Hepatic stellate cell (primary cell): Measurements from ENCODE around the gene MACROH2A1.
A peak's percentile ranks its signal among the peaks of the same experiment; 100 is the strongest.
"Not testable (repeated sequence)": the region's sequence is repeated elsewhere in the genome, so short reads cannot be mapped to it uniquely, and the experiment has no call there.

Experiments
- DNase-seq: peaks from one replicate; pipeline ENCODE4 v3.0.0; 2011; ENCODE audit warnings: low spot score

The MACROH2A1 gene

GRCh38 chr5:135377751-135378680, 21.0 kb downstream of the MACROH2A1 start:
- DNase-seq, result no peak

- DNase-seq, result no peak
Measured at GRCh38 chr5:135376961-135377624, 21.9 kb downstream of the MACROH2A1 start.

DNA sequence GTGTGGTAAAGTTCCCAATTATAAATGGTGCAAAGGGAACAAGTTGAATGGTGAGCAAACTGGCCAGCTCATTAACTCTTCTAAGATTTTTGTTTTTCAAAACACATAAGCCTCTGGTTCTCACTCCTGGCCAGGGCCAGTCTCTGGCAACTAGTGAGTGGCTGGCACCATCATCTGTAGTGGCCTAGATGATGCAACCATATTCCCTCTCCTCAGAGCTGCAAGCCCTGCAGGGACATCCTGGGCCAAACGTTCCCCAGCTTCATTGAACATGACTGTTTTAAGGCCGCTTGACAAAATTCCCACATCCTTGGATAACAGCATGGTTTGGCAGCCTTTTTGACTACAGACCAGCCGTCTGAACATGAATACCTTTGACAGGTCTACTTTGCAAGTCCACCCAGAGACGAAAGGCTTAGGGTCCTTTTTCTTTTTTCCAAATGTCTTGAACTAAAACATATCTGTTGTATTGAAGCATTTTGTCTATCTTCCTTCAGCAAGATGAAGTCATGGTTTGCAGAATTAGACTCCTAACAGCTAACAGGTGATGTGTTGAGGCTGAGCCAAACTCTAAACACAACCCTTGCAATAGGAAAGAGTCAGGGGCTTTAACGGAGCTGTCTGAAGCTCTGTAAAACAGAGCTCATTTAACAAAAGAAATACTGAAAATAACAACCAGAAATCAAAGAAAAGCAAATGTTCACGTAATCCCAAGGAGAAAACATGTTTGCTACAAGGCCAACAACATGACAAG, 23.8 kb downstream of the MACROH2A1 start:
- DNase-seq, result no peak

DNA sequence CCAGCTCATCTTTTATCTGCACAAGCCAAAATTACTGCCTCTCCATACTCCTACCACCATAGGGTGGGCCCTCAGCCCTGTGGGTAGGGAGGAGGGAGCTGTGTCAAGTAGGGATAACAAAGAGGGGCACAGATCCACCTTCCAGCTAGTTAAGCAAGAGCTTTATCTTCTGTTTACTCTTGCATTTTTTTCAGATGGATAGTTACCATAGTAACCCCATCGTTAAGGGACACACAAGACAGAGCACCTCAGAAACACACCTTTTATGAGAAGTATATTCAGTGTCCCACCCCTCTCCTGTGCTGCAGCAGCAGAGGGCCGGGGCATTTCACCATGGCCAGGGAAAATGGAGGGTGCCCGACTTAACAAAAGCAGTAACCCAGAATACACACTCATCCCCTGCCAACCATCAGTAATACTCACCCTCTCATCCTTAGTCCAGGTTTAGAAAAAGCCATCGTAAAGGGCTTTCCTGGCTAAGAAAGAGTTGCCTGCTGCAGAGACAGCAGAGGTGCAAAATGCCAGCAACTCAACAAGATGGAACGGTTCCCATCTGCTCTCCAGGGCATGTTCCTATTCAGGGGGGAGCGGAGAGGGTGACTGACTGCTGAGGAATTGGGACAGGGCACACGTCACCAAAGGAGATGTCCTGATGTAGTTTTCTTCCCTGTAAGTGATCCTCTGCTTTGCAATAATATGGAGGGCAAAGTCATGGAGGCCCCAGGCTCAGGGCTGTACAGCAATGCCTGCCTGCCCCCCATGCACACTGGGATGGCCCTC, 25.1 kb downstream of the MACROH2A1 start:
- DNase-seq, result no peak

DNA sequence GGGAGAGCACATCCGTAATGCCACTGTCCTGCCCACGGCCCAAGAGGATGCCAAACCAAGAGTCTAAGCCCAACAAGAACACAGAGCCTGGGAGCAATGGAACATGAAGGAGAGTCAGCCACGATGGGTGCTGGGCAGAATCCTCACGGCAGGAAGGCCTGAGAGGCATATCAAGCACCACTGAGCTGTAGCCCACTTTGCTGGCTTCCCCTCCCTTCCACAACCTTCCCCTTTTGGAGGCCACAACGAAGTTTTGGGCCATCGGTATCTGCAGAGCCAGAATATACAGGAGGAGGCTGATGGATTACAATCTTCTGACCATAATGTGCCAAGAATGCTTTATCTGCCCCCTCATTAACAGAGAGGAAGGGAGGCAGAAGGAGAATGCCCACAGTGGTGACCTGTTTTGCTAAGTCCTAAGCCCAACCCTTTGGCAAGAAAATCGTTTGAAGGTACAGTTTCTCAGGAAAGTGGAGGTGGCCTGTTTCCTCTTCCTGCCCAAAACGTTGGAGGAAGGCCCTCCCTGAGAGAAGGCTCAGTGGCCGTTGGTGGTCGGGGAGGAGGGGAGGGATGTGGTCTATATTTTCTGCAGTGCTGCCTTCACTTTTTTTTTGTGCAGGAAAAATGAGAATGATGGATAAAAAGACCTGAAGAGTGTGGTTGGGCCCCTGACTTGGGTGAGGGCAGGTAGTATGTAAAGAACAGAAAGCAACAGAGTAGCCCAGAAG, 26.2 kb downstream of the MACROH2A1 start:
- DNase-seq, result no peak

- DNase-seq, result peak; percentile 48
Measured at GRCh38 chr5:135371622-135372232, 27.3 kb downstream of the MACROH2A1 start.

- DNase-seq, result no peak
Measured at GRCh38 chr5:135369952-135370351, 29.1 kb downstream of the MACROH2A1 start.

GRCh38 chr5:135367554-135367953, 31.5 kb downstream of the MACROH2A1 start:
- DNase-seq, result no peak

DNA sequence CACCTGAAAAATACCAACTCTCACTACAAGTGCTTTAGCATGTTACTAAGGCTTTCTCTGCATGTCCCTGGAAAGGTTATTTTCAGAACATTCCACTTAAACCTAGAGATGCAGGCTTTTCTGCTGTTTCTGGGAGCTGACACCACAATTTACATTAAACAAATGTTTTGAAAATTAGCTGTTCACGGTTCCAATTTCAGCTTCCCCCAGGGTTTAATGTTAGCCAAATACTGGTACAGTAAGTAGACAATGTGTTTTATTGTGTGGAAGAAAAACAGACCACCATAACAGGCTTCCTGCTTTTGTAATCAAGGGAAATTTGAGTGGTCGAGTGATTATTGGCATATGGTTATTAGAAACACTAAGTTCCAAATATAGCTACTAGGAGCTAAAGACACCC, 32.0 kb downstream of the MACROH2A1 start:
- no peak for DNase-seq

DNA sequence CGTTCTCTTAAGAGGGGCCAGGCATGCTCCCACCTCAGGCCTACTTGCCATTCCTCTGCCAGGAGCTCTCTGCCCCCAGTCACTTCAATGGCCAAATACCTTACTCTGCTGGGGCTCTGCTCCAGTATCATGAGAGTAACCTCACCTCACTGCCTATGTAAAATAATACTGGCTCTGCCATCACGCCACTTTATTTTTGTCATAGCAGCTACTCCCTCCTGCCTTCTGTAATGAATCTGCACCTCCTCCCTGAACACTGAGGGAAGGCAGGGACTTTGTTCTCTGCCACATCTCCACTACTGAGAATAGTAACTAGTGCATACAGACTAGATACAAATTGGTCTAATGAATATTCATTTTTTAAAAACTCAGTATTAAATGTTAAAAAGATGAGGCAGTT, 33.8 kb downstream of the MACROH2A1 start:
- no peak for DNase-seq

DNA sequence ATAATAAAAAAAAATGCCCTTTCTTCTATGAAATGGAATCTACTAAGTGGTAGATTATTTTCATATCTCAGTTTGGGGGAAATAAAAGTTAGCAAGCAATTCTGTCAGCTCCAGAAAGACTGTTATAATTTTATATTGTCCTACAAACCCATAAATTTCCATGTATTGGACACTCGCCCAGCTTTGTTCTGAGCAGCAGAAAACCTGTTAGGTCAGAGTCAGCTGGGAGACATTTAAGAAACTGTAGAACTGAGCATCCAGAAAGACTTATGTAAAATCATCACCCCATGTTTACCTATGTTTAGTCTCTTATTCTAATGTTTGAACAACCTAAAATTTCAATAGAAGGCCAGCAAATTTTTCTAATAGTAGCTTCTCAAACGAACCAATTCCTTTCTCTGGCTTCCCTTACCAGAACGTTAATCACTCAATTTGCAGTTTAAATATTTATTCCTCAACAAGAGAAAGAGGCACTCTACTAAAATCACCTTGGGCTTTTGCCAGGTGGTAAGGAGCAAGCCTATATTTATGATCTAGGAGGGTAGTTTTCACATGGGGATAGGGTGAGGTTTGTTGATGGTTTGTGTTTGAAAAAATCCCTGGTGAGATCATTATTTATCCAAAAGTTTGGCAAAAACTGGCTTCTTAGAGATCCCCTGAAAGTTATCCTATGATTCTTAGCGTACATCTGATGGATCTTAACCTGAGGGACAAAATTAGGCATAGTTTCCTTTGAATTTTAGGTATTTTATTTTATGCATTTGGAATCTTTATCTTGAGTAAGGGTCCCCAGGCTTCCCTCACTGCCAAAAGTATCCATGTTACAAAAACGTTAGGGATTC, 34.4 kb downstream of the MACROH2A1 start:
- DNase-seq, result no peak

- not testable (repeated sequence) for DNase-seq
Measured at GRCh38 chr5:135363342-135363741, 35.7 kb downstream of the MACROH2A1 start.

- DNase-seq, result no peak
Measured at GRCh38 chr5:135362102-135362501, 36.9 kb downstream of the MACROH2A1 start.

GRCh38 chr5:135360278-135361274, 38.5 kb downstream of the MACROH2A1 start:
- no peak for DNase-seq

GRCh38 chr5:135359374-135360165, 39.5 kb downstream of the MACROH2A1 start:
- DNase-seq, result no peak

DNA sequence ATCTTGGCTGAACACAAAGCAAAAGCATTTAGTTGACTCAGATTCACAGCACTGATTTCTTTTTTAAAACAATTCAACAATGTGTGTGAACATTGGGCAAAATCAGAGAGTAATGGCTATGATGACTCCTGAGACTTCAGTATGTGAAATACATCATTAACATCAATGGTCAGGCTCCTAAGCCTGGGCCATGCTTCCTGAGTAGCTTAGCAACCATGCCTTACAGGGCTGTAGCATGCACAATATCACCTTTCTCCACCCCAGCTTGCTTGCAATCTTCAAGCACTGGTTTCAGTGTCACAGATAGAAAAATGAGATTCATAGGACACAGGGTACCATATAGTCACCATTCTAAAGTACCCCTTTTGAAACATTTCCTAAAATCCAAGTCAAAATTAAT, 41.3 kb downstream of the MACROH2A1 start:
- no peak for DNase-seq

- DNase-seq, result peak; percentile 81
Measured at GRCh38 chr5:135356522-135357318, 42.3 kb downstream of the MACROH2A1 start.
